OCI-LY3 (cell line): ENCODE measurements around the gene GALNTL6.
A peak's percentile ranks its signal among the peaks of the same experiment; 100 is the strongest.

ENCODE experiments used
- H2AFZ ChIP-seq: fragments of 200-600, 300-600 bp; shearing (Covaris generic); 2 replicates; pipeline ENCODE4 v1.6.0; 2014; ENCODE audit warnings: antibody characterized with exemption, low read depth, low read length
- H3K27ac ChIP-seq: fragments of 200-600, 300-600 bp; sonication (generic); 2 replicates; pipeline ENCODE4 v1.5.1; 2014; ENCODE audit warnings: mild to moderate bottlenecking, low read length, moderate library complexity, mixed read lengths
- H3K27me3 ChIP-seq: fragments of 200-600, 300-600 bp; sonication (generic); 2 replicates; pipeline ENCODE4 v1.6.1; 2014; ENCODE audit warnings: low read depth, low read length, mixed read lengths
- H3K36me3 ChIP-seq: fragments of 200-600, 300-600 bp; sonication (generic); replicated peaks from 2 replicates; pipeline ENCODE3; 2014; ENCODE audit warnings: low read depth, low read length, mixed read lengths
- H3K4me1 ChIP-seq: fragments of 300-600, 200-600 bp; sonication (generic); 2 replicates; pipeline ENCODE4 v1.6.1; 2014; ENCODE audit warnings: low read length, mixed read lengths
- H3K4me2 ChIP-seq: fragments of 200-600, 300-600 bp; sonication (generic); 2 replicates; pipeline ENCODE4 v1.6.1; 2014; ENCODE audit warnings: low read length, mixed read lengths
- H3K4me3 ChIP-seq: fragments of 300-600, 200-600 bp; sonication (generic); 2 replicates; pipeline ENCODE4 v1.5.1; 2014; ENCODE audit warnings: antibody characterized with exemption, mild to moderate bottlenecking, low read length, moderate library complexity
- H3K79me2 ChIP-seq: fragments of 300-600, 200-600 bp; shearing (Covaris generic); 2 replicates; pipeline ENCODE4 v1.6.1; 2014; ENCODE audit warnings: mild to moderate bottlenecking, low read length, mixed read lengths
- H3K9ac ChIP-seq: fragments of 300-600, 200-600 bp; shearing (Covaris generic); 2 replicates; pipeline ENCODE4 v1.6.0; 2014; ENCODE audit warnings: mild to moderate bottlenecking, low read length, moderate library complexity
- H3K9me3 ChIP-seq: fragments of 200-600, 300-600 bp; shearing (Covaris generic); 2 replicates; pipeline ENCODE4 v1.6.1; 2014; ENCODE audit warnings: low read length, mixed read lengths; ENCODE audit not compliant: insufficient read depth
- H4K20me1 ChIP-seq: fragments of 200-600, 300-600 bp; sonication (generic); 2 replicates; pipeline ENCODE4 v1.6.1; 2016; ENCODE audit warnings: low read length, mixed read lengths; ENCODE audit not compliant: insufficient read depth
- EZH2phosphoT487 ChIP-seq: fragments of 200-600 bp; shearing (Covaris generic); IDR thresholded peaks from 2 replicates; pipeline ENCODE4 v1.6.1; 2018; ENCODE audit warnings: antibody characterized with exemption, mixed run types, low read depth
- TF ChIP-seq, protein P1 (sequence below): fragments of 200-600, 300-600 bp; sonication (generic); IDR thresholded peaks from 2 replicates; pipeline ENCODE4 v1.5.1; 2014; ENCODE audit warnings: antibody characterized with exemption, low read length, low read depth

GALNTL6 gene

DNA sequence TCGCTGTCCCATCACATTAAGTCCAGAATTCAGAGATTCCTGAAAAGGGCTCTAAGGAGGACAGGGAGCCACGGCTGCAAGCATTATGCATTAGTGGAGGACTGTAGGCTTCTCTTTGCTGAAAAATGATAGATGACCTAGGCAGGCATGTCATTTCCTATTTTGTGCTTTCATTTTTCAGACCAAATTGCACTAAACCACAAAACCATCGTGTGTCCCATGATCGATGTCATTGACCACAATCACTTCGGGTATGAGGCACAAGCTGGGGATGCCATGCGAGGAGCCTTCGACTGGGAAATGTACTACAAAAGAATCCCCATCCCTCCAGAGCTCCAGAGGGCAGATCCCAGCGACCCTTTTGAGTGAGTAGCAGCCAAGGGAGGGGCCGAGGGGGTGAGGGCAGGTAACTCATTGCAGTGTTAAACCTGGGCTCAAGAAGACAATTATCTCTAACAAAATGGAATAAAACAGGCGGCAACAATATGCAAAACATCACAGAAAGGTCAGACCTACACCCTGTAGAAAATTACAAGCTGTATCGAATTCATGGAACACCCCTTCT is 1000.2 kb downstream of the GALNTL6 start:
- H3K27me3 ChIP-seq: peaks cover 13% of the 10 kb centered on the region; the same call in 1 of the 2 replicates
- no peak for TF ChIP-seq EZH2phosphoT487
- TF ChIP-seq, protein P1, sequence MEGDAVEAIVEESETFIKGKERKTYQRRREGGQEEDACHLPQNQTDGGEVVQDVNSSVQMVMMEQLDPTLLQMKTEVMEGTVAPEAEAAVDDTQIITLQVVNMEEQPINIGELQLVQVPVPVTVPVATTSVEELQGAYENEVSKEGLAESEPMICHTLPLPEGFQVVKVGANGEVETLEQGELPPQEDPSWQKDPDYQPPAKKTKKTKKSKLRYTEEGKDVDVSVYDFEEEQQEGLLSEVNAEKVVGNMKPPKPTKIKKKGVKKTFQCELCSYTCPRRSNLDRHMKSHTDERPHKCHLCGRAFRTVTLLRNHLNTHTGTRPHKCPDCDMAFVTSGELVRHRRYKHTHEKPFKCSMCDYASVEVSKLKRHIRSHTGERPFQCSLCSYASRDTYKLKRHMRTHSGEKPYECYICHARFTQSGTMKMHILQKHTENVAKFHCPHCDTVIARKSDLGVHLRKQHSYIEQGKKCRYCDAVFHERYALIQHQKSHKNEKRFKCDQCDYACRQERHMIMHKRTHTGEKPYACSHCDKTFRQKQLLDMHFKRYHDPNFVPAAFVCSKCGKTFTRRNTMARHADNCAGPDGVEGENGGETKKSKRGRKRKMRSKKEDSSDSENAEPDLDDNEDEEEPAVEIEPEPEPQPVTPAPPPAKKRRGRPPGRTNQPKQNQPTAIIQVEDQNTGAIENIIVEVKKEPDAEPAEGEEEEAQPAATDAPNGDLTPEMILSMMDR: no peak
- peaks cover 21% of the 10 kb centered on the region for H3K4me1 ChIP-seq
- H3K36me3 ChIP-seq: no peaks in the 10 kb centered on the region
- H3K9me3 ChIP-seq: no peaks in the 10 kb centered on the region
- H4K20me1 ChIP-seq: no peaks in the 10 kb centered on the region
- no peak overlapping the region for H3K9ac ChIP-seq
- H3K79me2 ChIP-seq: no peaks in the 10 kb centered on the region
- H3K4me2 ChIP-seq: peak overlapping the region; percentile 52
- no peak overlapping the region for H3K27ac ChIP-seq
- H3K4me3 ChIP-seq: peak overlapping the region; percentile 39
- H2AFZ ChIP-seq: peak overlapping the region; percentile 7; the same call in 1 of the 2 replicates

GRCh38 chr4:172815499-172816164 is 1002.4 kb downstream of the GALNTL6 start:
- Histone ChIP-seq H3K9ac (no peak overlapping the region), H4K20me1 (no peaks in the 10 kb centered on the region), H3K27me3 (peaks cover 13% of the 10 kb centered on the region; the same call in 1 of the 2 replicates), H2AFZ (no peak overlapping the region), H3K9me3 (no peaks in the 10 kb centered on the region), H3K27ac (no peak overlapping the region), H3K4me1 (peaks cover 9% of the 10 kb centered on the region), H3K4me3 (no peak overlapping the region), H3K36me3 (no peaks in the 10 kb centered on the region), H3K79me2 (no peaks in the 10 kb centered on the region), H3K4me2 (no peak overlapping the region)
- TF ChIP-seq EZH2phosphoT487: no peak
- TF ChIP-seq, protein P1: no peak

GRCh38 chr4:172818901-172819300 is 1005.7 kb downstream of the GALNTL6 start:
- no peak overlapping the region for H3K9ac ChIP-seq
- H3K4me3 ChIP-seq: no peak overlapping the region
- no peaks in the 10 kb centered on the region for H3K36me3 ChIP-seq
- H3K4me1 ChIP-seq: no peaks in the 10 kb centered on the region
- H3K9me3 ChIP-seq: no peaks in the 10 kb centered on the region
- TF ChIP-seq, protein P1: no peak
- TF ChIP-seq EZH2phosphoT487: no peak
- H3K79me2 ChIP-seq: no peaks in the 10 kb centered on the region
- H3K27ac ChIP-seq: no peak overlapping the region
- H4K20me1 ChIP-seq: no peaks in the 10 kb centered on the region
- H3K27me3 ChIP-seq: no peaks in the 10 kb centered on the region
- no peak overlapping the region for H2AFZ ChIP-seq
- no peak overlapping the region for H3K4me2 ChIP-seq

DNA sequence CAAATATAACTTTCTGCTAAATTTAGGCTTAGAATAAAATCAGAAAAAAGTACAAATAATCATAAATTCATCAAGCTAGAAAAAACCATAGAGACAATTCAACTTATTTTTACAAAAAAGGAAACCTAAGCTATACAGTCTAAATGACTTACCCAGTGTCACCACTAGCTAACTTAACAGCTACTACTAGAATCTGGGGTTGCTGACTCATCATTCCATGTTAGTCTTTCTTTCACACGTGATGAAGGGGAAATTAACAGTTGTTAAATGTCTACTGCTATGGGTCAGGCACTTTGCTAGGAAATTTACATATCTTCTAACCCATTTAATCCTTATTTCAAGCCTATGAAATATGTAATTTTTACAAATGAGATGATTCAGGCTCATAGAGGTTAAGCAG is 1006.1 kb downstream of the GALNTL6 start:
- Histone ChIP-seq H3K36me3 (no peaks in the 10 kb centered on the region), H4K20me1 (no peaks in the 10 kb centered on the region), H3K79me2 (no peaks in the 10 kb centered on the region), H3K9ac (no peak overlapping the region), H2AFZ (no peak overlapping the region), H3K4me2 (no peak overlapping the region), H3K9me3 (no peaks in the 10 kb centered on the region), H3K27ac (no peak overlapping the region), H3K4me3 (no peak overlapping the region), H3K4me1 (no peaks in the 10 kb centered on the region), H3K27me3 (no peaks in the 10 kb centered on the region)
- TF ChIP-seq EZH2phosphoT487: no peak
- TF ChIP-seq, protein P1: no peak
